ENCODE measurements around the gene PPP1R12A.

PPP1R12A gene

GRCh38 chr12:79916826-79917225 is 18.1 kb downstream of the PPP1R12A start:
- TF ChIP-seq SIN3A (IDR thresholded peaks at IDR 0.05; ENCODE audit: borderline replicate concordance, insufficient read depth, low read length) (no peak), TAF1 (IDR thresholded peaks at IDR 0.05; ENCODE audit: borderline replicate concordance, insufficient read depth, low read length) (no peak), REST (IDR thresholded peaks at IDR 0.05; ENCODE audit: insufficient read depth in 1 of 2, low read depth in 2 of 2, low read length in 2 of 2) (no peak), FOXP2 (optimal IDR thresholded peaks at IDR 0.05; ENCODE audit: borderline replicate concordance, extremely low read depth, extremely low read length, insufficient read depth) (no peak), POLR2AphosphoS5 (IDR thresholded peaks at IDR 0.05; ENCODE audit: low read depth, low read length) (no peak)

- TF ChIP-seq REST (IDR thresholded peaks at IDR 0.05; ENCODE audit: insufficient read depth in 1 of 2, low read depth in 2 of 2, low read length in 2 of 2), result no peak
- TF ChIP-seq POLR2AphosphoS5 (IDR thresholded peaks at IDR 0.05; ENCODE audit: low read depth, low read length), result no peak
- TF ChIP-seq FOXP2 (optimal IDR thresholded peaks at IDR 0.05; ENCODE audit: borderline replicate concordance, extremely low read depth, extremely low read length, insufficient read depth), result no peak
- TF ChIP-seq SIN3A (IDR thresholded peaks at IDR 0.05; ENCODE audit: borderline replicate concordance, insufficient read depth, low read length), result no peak
- TF ChIP-seq TAF1 (IDR thresholded peaks at IDR 0.05; ENCODE audit: borderline replicate concordance, insufficient read depth, low read length), result no peak
These were observed 22.8 kb downstream of the PPP1R12A start for GRCh38 chr12:79911889-79912656.

- TF ChIP-seq TAF1 (IDR thresholded peaks at IDR 0.05; ENCODE audit: borderline replicate concordance, insufficient read depth, low read length) (no peak), POLR2AphosphoS5 (IDR thresholded peaks at IDR 0.05; ENCODE audit: low read depth, low read length) (no peak), SIN3A (IDR thresholded peaks at IDR 0.05; ENCODE audit: borderline replicate concordance, insufficient read depth, low read length) (no peak), REST (IDR thresholded peaks at IDR 0.05; ENCODE audit: insufficient read depth in 1 of 2, low read depth in 2 of 2, low read length in 2 of 2) (no peak), FOXP2 (optimal IDR thresholded peaks at IDR 0.05; ENCODE audit: borderline replicate concordance, extremely low read depth, extremely low read length, insufficient read depth) (no peak)
These were observed 26.5 kb downstream of the PPP1R12A start for GRCh38 chr12:79908366-79908765.

- TF ChIP-seq SIN3A (IDR thresholded peaks at IDR 0.05; ENCODE audit: borderline replicate concordance, insufficient read depth, low read length) (no peak), TAF1 (IDR thresholded peaks at IDR 0.05; ENCODE audit: borderline replicate concordance, insufficient read depth, low read length) (no peak), POLR2AphosphoS5 (IDR thresholded peaks at IDR 0.05; ENCODE audit: low read depth, low read length) (no peak), REST (IDR thresholded peaks at IDR 0.05; ENCODE audit: insufficient read depth in 1 of 2, low read depth in 2 of 2, low read length in 2 of 2) (no peak), FOXP2 (optimal IDR thresholded peaks at IDR 0.05; ENCODE audit: borderline replicate concordance, extremely low read depth, extremely low read length, insufficient read depth) (no peak)
These were observed 33.4 kb downstream of the PPP1R12A start for GRCh38 chr12:79901506-79901905.

Data from PFSK-1 (cell line).